ENCODE data around the gene LAMB4.

DNA sequence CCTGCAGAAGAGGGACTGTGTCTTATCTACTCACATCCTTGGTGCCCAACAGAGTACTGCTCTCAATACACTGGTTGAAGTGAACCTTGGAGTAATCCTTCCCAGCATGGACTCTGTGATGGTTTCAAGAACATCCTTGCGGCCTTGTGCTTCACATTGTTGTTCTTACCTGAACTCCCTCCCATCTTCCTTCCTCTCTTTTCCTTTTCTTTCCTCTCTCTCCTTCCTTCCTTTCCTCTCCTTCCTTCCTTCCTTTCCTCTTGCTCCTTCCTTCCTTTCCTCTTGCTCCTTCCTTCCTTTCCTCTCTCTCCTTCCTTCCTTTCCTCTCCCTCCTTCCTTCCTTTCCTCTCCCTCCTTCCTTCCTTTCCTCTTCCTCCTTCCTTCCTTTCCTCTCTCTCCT is 153.5 kb downstream of the LAMB4 start:
- no peak for TF ChIP-seq POLR2A (IDR thresholded peaks at IDR 0.05; ENCODE audit: control extremely low read depth in 1 of 2, low read depth in 2 of 2, low read length in 2 of 2)
- TF ChIP-seq, protein P1, sequence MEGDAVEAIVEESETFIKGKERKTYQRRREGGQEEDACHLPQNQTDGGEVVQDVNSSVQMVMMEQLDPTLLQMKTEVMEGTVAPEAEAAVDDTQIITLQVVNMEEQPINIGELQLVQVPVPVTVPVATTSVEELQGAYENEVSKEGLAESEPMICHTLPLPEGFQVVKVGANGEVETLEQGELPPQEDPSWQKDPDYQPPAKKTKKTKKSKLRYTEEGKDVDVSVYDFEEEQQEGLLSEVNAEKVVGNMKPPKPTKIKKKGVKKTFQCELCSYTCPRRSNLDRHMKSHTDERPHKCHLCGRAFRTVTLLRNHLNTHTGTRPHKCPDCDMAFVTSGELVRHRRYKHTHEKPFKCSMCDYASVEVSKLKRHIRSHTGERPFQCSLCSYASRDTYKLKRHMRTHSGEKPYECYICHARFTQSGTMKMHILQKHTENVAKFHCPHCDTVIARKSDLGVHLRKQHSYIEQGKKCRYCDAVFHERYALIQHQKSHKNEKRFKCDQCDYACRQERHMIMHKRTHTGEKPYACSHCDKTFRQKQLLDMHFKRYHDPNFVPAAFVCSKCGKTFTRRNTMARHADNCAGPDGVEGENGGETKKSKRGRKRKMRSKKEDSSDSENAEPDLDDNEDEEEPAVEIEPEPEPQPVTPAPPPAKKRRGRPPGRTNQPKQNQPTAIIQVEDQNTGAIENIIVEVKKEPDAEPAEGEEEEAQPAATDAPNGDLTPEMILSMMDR (IDR thresholded peaks at IDR 0.05; ENCODE audit: control extremely low read depth in 1 of 3, insufficient read depth in 1 of 3, low read depth in 1 of 3, low read length in 3 of 3), result no peak
- TF ChIP-seq KDM1A (IDR thresholded peaks at IDR 0.05; ENCODE audit: borderline replicate concordance, low read length), result no peak
- no peak for TF ChIP-seq CREB1 (IDR thresholded peaks at IDR 0.05)
- no peak for TF ChIP-seq POLR2AphosphoS5 (IDR thresholded peaks at IDR 0.05; ENCODE audit: low read depth, low read length)
- TF ChIP-seq YY1 (IDR thresholded peaks at IDR 0.05; ENCODE audit: low read depth, low read length), result no peak
- no peak for TF ChIP-seq GABPA (IDR thresholded peaks at IDR 0.05; ENCODE audit: borderline replicate concordance, insufficient read depth, low read length)
- TF ChIP-seq HDAC2 (IDR thresholded peaks at IDR 0.05; ENCODE audit: borderline replicate concordance in 1 of 2, low read depth in 2 of 2, low read length in 2 of 2), result no peak
- TF ChIP-seq TBP (IDR thresholded peaks at IDR 0.05; ENCODE audit: low read depth, low read length), result no peak
- TF ChIP-seq SIN3A (conservative IDR thresholded peaks at IDR 0.05 in 1 of 2, IDR thresholded peaks at IDR 0.05 in 1 of 2; ENCODE audit: low read depth in 1 of 2, low read length in 2 of 2), result no peak
- no peak for TF ChIP-seq MAFK (IDR thresholded peaks at IDR 0.05; ENCODE audit: low read depth, low read length)
- TF ChIP-seq JUN (IDR thresholded peaks at IDR 0.05; ENCODE audit: low read depth, low read length), result no peak

Data from H1 (cell line).